GM18498 (cell line): ENCODE data around the gene RIPK4.

Source experiments
- ATAC-seq: cut with Tn5 transposase; IDR thresholded peaks from one replicate; pipeline ENCODE4 v1.9.1; 2021; ENCODE audit warnings: mild to moderate bottlenecking, moderate library complexity; ENCODE audit not compliant: unreplicated experiment

RIPK4 gene

DNA sequence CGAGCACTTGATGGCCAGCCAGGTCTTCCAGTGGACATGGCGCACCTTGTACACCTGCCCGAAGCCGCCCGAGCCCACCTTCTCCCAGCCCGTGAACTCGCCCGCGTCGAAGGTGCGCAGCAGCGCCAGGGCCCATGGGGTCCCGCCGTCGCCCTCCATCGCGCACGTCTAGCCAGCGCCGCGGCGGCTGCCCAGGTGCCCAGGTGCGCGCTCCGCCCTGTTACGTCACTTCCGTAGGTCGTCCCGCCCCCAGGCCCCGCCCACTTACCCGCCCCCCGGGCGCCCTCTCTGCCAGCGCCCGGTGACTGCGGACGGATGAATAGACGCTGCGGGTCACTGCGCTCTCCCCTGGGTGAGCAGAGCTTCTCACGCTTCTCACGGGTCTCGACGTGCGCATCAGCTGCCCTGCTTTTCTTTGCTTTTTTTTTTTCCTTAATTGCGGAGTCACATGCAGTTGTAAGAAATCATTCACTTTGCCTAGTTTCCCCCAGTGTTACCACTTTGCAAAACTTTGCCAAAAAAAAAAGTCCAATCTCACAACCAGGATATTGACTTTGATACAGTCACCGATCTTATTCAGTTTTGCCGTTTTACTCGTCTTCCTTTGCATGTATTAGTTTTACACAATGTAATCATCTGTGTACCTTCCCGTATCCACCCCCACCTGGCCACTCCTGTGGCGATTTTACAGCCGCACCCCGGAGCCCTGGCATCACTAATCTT, at the start of gene RIPK4:
Gene RIPK4, minus strand, starts transcription at position 170 of the 723 bp plus-strand sequence. Its CDS starts 11 bp downstream, at position 159.
- peak; percentile 60 for ATAC-seq

DNA sequence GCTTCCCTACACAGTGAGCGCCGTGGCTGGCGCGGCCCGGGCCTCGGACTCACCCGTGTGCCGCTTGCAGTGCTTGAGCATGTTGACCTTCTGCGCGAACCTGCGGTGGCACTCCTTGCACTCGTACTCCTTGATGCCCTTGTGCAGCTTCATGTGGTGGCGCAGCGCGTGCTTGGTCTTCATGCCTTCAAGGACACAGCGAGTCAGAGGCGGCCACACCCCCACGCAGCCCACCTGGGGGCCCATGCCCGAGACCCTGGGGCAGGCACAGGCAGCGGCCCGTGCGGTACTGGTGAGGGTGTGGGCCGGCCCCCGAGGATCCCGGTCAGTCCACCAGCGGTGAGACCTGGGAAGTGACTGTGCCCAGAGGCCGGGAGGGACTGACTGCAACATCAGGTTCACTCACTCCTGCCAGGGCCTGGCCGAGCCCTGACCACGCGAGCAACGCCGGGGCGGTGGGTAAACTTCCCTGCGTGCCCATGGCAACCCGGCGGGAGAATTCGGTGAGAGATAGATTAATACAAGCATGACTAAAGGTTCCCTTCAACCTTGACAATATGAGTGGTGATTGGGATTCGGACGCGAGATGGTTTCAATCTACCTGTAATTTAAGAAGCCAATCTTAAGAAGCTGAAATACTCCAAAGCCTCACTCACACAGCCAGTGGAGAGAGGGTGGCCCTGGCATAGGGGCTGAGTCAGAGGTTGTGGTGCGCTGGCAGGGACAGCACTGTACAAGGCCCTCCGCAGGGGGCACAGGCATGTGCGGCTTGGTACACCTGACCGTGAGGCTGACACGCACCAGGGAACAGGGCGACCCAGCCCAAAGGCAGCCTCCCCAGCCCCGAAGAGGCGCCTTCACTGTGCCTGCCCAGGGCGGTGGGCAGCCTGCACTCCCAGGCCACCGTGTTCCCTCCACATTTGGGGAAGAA, 49.1 kb upstream of the RIPK4 start:
- ATAC-seq, result peak; percentile 3

DNA sequence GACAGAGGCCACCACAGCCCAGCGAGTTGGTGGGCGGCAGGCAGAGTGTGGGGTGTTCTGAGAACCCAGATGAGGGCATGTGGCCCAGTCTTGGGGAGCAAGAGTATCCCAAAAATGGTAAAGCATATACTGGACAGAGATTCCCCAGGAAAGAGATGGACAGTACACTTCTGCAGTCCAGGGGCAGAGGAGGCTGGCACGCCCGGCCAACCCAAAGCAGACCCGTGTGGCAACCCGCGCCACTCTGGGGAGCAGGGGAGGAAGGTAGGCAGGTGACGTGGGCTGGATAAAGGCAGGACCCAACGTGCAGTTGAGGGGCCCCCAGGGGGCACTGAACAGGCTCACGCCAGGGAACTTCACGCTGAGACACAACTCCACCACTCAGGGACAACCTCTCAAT, 46.4 kb upstream of the RIPK4 start:
- no peak for ATAC-seq

DNA sequence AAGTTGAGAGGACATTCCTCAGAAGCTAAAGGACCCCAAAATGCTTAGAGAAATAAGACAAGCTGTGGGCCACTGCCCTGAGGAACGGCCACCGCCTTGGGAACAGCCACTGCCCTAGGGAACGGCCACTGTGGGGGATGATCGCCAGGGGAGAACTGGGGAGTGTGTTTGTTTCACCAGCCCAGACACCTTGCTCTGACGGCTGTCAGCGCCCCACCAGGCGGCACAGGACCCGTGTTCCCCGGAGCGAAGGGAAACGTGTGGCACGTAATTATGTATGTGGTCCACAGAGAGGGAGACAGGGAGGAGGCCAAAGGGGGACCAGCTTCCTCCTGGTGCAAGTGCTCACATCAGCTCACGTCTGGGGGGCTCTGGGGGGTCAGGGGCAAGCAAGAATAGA, 45.8 kb upstream of the RIPK4 start:
- ATAC-seq, result no peak

DNA sequence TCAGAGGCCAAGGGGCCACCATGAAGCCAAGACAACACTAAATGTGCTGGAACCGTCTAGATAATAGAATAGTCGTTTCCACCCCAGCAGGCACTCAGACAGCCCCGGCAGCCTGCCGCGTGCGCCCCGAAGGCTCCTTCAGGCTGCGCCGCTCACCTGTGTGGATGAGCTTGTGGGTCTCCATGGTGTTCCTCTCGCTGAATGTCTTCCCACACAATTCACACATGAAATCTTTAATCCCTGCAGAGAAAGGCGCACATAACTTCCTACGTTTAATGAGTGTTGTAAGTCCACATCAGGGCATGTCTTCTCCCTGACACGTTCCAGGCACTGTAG, 43.7 kb upstream of the RIPK4 start:
- ATAC-seq, result no peak

DNA sequence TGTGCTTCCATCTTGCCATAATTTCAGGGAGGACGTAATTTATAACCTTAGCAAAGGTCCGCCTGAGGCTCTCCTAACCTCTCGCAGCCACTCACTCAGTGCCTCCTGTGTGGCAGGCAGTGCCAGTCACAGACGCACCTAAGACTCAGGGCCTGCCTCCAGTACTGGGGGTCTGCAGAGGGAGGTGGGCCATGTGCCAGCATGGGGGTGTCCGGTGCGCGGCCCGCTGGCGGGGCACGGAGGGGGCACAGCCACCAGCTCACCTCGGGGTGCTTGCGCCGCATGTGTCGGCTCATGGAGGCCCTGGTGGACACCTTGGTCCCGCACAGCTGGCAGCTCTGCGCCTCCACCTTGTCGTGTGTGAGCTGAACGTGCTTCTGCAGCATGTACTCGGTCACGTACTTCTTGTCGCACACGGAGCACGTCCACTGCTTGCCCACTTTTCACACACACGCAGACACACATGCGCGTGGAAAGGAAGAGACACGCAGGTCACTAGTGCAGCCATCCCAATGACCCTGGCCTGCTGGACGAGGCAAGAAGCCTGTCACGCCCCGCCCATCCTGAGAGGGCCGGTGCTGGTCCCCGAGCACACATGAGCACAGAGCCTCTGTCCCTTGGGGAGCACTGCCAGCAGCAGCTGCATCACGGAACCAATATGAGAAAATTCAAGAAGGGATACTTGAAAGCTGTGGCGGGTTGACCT, 43.2 kb upstream of the RIPK4 start:
- ATAC-seq, result no peak

DNA sequence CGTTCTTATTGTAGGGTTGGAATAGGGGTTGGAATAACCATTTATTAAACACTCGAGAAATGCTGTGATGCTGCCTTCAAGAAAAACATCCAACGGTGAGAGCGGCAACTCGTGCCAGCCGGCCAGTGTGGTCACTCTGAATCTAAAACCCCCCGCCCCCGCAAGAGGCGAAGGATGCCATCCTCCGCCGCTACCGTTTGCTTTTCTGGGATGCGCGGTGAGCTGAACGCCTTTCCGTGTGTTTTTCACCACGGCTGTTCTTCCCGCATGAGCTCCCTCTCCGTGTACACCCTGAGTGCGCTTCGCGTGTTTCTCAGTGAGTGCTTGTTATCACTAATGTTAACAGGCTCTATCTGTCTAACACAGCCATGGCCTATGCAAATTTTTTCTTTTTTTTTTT, 42.0 kb upstream of the RIPK4 start:
- no peak for ATAC-seq

DNA sequence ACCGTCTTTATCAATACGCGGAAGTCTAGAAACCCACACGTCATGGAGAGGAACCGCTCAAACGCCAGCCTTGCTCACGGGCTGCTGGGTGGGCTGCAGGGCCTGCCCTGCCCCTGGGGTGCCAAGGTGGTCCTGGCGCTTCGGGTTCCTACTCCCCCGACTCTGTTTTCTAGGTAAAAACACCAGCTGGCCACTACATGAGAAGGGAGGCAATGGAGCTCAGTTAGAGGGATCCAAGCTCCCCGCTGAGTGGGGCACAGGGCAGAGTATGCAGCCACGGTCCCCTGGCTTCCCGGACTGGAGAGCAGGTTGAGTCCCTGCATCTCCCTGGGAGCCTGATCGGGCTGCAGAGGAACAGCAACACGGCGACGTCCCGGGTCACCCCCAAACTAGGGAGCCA, 41.2 kb upstream of the RIPK4 start:
- no peak for ATAC-seq

DNA sequence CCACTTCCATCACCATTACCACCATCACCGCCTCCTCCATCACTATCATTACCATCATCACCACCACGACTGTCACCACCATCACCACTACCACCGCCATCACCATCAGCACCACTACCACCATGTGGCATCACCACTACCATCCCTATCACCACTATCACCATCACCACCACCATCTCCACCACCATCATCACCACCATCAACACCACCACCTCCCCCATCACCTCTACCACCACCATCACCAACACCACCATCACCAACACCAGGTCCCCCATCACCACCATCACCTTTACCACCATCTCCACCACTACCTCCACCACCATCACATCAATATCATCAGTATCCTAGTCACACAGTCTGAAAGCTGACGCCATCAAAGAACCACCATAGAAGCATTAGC, 39.9 kb upstream of the RIPK4 start:
- no peak for ATAC-seq

DNA sequence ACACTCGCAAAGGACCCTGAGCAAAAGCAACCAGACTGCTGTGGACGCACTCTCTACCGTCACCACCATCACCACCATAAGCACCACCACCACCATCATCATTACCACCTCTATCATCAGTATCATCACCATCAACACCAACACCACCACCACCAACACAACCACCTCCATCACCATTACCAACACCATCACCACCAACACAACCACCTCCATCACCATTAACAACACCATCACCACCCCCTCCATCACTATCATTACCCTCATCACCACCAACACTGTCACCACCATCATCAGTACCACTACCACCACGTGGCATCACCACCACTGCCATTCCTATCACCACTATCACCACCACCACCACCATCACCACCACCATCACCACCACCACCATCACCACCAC, 38.8 kb upstream of the RIPK4 start:
- no peak for ATAC-seq

DNA sequence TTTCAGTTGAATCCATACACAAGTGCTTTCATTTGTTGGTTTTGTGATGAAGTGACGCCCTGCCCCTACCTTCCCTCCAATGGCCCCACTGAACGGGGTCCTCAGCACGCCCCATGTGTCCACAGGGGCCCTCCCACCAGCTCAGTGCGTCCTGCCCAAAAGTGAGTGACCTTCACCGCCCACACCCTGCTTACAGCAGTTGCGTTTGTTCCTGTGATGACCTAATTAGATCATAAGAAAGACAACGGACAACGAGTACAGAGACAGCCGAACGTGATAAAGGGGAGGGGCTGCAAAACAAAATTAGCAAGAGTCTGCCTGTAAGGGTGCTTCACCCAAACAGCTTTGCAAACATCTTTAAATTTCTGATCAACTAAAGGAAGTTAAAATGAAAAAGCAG, 38.2 kb upstream of the RIPK4 start:
- no peak for ATAC-seq

DNA sequence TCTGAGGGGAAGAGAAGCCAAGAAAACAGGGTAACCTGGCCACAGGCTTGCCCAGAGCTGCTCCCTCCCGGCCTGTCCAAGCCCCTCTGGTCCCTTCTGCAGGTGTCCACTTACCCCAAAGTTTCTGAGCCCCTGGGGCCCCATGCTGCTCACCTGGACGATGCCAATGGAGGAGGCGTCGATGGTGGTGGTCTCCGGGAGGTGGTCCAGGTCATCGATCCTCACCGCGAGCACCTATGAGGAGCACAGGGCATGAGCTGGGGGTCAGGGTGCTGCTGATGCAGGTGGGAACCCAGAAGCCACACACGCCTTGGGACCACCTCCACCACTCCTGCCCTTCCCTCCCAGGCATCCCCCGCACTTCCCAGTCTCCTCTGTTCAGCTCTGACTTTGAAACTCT, 37.5 kb upstream of the RIPK4 start:
- ATAC-seq, result no peak

DNA sequence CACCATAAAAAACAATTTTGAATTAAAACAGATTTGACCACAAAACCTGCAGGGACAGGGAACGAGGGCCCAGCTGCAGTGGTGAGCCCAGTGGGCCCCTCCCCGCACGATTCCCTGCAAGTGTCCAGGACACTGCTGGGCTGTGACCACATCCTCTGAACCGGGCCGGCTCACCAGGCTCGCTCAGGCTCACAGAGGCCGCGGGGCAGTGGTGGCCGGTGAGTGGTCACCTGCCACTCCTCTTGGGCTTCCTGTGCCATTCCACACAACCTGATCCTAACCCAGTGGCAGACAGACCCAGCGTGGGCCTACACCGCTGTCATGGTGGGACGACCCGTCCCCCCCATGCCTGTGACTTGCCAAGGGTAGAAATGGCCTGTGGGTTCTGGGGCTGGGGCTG, 36.5 kb upstream of the RIPK4 start:
- ATAC-seq, result no peak

DNA sequence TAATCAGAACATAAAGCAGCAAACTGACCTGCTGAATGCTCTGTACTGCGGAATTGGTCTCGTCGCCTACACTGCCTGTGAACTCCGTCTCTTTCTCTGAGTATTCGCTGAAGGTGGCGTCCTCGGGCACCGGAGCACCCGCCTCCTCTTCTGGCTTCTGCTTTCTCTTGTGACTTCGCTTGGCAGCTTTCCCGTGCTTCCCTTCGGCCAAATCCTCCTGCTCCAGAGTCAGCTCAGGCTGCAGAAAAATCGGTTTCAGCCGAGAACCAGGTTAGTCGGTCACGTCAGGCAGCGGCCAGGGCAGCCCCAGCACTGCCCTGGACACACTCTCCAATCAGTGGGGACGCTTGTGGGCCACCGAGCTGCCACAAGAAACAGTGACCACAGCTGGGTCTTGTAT, 35.8 kb upstream of the RIPK4 start:
- no peak for ATAC-seq

DNA sequence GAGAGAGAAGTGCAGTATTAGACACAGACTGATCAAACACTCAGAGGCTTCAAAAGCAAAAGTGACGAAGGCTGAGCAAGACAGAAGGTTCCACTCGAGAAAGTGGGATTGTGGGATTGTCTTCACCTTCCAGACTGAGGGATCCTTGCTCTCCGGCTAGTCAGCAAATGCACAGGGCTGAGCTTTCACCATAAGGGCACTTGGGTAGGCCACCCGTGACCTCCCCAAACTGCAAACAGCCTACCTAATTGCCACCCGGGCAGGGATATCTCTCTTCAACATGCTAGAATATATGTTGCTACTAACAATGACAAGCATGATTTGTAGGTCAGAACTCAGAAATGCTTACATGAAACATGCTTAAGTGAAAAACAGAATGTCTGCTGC, 35.3 kb upstream of the RIPK4 start:
- ATAC-seq, result no peak

DNA sequence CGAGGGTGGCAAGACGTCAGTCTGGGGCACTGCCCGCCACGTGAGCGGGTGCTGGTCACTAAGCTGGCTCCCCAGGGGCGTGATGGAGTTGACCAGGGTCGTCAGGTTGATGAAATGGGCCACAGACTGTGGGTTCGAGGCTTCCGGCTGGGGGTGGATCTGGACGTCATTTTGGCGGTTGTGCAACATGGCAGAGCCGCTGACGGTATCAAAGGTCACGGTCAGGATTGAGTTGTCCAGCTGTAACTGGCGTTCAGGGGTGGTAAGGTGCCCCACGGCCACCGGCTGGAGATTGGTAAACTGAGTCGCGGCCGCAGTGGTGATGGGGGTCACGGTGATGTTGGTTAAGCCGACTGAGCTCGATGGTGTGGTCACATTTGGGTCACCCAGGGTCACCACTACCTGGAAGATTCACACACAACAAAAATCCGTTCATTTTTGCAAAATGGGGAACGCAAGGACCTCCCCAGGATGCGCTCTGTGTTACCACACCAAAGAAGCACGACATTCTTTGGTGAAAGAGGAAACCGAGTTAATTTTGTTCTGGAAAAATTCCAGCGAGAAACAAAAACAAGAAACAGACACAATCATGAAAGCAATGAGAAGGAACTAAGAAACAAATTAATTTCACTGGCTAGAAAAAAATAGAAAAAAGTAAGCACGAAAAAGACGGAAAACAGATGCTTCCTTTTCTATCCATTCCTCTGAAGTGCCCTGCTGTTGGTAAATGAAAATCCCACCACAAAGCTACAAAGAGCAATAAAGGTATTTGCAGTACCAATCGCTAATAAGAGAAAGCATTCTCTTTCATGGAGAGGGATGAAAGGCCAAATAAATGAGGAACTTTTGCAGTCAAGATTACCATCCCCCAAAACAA, 34.7 kb upstream of the RIPK4 start:
- no peak for ATAC-seq

DNA sequence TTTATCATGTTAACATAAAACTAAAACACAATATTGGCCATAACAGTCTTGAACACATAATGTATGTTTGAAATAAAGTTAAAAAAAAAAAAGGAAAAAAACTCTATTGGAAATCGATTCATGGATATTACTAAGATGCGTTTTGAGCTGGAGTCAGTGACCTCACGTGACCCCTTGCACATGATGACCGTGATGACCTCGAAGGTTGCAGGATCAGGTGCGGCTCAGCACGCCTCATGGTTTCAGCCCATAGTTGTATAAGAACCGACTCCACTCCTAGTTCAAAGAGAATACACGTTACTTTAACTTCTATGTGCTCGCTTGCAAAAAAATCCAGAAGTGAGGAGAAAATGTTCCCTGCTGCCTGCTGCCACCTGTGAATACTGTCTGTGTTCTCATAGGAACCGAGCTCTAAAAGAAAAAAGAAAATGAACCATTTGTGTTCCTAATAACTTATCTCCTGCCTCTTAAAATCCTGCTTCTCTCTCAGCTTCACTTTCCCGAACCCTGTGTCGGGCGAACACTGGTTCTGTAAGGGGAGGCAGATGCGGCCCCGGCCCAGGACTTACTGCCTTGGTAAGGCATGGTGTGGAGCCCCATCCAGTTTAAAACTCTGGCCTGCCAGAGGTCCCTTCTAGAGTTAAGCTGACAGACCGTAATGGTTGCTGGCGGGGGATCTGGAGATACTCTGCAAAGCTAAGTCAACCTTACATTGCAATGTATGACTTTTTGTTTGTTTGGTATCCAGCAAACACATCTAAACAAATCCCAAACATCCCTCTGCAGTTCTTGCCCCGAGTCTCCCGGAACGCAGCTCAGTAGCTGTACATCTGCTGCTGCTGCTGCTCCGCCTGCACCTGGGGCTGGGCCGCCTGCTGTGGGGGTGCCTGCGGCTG, 33.8 kb upstream of the RIPK4 start:
- no peak for ATAC-seq

DNA sequence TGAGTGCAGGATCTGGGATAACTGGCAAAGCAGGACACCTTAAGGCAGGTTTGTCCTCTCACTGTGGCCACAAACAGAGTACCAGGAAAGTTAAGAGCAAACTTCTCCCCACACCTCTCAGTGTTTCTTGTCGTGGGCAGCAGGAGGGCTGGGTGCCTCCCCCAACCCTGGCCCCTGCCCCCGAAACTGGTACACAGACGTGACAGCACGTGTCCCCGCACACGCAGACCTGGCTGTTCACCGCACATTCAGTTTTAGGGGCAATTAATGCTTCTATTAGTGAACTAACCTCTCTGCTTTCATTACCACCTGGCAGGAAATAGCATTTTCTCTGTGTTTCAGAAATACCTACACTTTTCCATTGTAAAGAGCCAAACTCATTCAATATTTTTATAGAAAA, 32.9 kb upstream of the RIPK4 start:
- ATAC-seq, result no peak

DNA sequence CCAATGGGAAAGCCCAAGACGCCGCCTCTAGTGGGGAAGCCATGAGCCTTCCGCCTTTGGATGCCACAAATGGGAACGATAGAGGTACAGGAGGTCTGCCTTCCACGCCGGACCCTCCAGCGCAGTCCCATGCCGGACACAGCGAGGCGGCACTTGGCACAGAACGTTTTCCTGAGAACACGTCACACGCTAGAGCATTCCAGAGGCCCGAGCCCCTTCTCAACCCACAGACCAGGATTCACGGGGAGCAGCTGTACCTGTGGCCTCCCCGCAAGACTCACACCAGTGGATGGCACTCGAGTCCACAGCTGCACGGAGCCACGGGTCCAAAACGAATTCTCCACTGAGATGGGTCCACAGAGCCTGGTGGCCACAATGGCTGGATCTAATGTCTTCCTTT, 31.5 kb upstream of the RIPK4 start:
- no peak for ATAC-seq
